Stimulated activated CD8-positive, alpha-beta memory T cell treated with anti-CD3 and anti-CD28 coated beads, Interleukin-15, amount 100 ng/mL, for 4 hours (primary cell): ENCODE measurements around the gene ASPA.
"Not testable (repeated sequence)": the region's sequence is repeated elsewhere in the genome, so short reads cannot be mapped to it uniquely, and the experiment has no call there.

ENCODE experiments used
- DNase-seq, 2 donors: peaks; one replicate each; pipeline ENCODE4 v3.0.0-alpha.2; 2020; ENCODE audit warnings: low read depth in 2 of 2

ASPA gene

DNA sequence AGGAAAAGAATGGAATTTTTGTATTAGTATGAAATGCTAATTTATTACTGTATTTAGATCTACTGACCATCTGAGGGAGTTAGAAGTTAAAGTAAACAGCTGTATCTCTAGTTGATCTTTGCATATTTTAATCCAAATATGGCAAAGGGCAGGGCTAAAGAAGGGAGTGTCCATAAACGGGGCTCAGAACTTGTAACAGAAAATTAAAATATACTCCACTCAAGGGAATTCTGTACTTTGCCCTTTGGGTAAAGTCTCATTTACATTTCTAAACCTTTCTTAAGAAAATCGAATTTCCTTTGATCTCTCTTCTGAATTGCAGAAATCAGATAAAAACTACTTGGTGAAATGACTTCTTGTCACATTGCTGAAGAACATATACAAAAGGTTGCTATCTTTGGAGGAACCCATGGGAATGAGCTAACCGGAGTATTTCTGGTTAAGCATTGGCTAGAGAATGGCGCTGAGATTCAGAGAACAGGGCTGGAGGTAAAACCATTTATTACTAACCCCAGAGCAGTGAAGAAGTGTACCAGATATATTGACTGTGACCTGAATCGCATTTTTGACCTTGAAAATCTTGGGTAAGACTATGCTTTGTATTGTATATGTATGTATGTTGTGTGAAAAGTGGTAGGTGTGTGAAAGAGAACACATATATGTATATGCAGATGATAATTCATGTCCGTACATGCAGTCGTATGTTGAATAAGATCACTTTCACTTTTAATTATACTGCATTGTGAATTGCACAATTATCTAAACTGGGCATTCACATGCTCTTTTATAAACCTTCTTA lies at the start of gene ASPA:
Gene ASPA (plus strand): TSS at position 186 of the 799 bp plus-strand sequence. CDS start 163 bp downstream, at position 349.
- DNase-seq, result no peak

DNA sequence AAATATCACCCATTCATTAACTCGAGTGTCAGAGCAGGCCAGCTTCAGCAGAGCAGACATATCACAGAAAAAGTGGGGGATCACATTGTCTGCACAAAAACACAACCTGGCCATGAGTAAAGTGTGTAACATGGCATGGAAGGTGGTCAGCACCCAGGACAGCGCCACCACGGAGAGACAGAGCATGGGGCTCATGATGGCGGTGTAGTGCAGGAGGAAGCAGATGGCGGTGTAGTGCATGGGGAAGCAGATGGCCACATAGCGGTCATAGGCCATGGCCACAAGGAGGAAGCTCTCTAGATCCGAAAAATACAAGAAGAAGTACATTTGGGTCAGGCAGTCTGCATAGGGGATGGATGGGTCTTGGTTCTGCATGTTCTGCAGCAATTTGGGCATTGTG lies 42.6 kb upstream of the ASPA start:
- DNase-seq, result not testable (repeated sequence)

DNA sequence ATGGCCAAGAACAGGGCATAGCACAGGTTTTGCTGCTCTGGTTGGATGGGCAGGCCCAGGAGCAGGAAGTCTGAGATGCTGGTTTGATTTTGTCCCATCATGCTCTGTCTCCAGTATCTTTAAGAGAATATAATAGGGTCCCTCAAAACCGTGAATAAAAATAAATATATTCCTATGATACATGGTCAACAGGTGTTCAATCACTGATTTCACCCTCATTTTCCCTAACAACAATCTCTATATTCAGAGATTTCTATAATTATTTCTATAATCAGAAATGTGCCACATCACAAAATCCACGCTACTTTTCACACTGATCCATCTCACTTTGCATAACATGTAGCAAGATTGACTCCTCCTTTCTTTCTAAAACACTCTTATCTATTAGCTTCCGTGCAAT lies 42.1 kb upstream of the ASPA start, which contains the start of gene OR1E2:
Gene OR1E2 (minus strand): TSS at position 101 of the 400 bp plus-strand sequence. CDS start 0 bp downstream, at position 101.
- DNase-seq, result no peak

DNA sequence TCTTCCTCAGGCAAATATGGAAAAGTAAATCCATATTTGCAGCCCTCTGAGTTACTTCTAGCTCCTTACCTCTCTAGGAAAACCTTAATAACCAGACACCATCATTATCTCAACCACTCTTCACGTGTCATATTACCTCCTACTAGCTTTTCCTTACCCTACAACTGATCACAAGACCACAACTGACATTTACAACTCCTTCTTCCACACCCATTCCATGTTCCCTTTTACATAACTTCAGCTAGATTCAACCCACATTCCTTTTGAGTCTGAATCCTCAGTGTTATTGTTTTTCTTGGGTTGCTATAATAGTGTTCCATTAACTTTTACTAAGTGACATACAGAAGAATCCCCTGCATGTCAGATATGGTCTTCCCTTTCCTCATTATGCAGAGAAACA lies 37.4 kb upstream of the ASPA start:
- DNase-seq, result no peak

DNA sequence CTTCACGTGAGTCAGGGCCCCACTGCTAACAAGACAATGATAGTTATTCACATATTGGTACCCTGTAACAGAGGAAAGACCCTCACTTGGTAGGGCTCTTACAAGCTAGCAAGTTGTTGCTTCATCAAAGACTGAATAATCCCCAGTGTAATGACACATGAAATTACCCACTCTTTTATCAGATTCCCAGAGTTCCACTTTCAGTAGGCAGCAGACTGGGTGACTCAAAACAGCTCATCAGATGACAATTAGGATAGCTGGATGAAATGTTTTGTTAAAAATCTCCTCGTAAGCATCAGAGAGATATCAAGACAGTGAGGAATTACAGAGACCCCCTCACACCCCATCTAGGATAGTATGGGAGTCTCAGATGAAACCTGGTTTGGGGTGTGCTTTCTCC lies 35.3 kb upstream of the ASPA start:
- no peak for DNase-seq

DNA sequence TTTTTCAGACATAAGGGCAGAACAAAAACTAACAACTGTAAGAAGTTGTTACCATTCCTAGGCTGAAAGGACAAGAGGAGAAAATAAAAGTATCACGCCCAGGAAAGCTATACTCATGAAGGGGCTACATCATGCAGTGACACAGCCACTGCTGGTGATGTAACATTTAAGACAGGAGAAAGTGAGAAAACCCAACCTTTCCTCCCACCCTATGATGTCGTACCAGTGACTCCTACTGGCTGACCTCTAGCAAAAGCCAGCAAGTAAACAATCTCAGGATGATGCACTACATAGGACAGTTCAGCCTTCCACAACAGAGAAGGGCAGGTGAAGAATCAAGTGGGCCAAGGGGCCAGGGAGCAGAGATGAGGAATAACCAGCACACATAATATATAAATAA lies 28.2 kb upstream of the ASPA start:
- no peak for DNase-seq

DNA sequence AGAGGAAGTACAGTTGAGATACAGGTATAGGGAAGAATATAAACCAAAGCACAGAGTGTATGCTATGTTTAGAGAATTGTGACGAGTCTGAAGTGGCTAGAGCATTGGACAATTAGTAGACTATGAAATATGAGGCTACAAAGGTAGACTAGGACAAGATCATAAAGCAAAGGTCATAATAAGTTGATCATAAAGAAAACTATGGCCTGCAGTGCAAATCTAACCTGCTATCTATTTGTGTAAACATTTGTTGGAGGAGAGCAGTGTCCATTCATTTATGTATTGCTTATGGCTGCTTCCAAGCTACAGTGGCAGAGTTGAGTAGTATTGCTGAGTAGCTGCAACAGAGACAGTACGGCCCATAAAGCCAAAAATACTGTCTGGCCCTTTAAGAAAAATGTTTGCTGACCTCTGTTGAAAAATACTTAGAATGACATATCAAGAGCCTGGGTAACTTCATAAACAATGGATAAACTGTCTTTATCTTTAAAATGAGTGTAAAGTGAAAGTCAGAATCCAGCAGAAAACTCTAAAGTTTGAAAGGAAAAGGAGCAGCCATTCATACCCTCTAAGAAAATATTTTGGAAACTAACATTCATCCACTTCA lies 27.6 kb upstream of the ASPA start:
- no peak for DNase-seq

DNA sequence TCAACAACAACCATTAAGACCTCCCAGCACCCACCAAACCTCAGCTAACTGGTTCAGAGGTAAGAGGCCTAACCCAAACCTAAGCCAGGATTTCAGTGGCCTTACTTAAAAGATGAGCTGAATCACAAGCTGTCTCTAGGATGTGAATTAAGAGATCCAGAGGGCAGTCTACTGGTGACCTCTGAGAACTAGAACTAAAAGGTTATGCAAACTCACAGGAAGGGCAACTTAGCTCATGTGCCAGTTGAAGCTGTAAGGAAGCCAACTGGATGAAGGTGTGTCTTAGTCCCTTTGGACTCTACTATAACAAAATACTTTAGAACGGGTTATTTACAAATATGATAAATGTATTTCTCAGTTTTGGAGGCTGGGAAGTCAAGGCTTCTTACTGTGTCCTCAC lies 9.4 kb upstream of the ASPA start:
- DNase-seq, result not testable (repeated sequence)

DNA sequence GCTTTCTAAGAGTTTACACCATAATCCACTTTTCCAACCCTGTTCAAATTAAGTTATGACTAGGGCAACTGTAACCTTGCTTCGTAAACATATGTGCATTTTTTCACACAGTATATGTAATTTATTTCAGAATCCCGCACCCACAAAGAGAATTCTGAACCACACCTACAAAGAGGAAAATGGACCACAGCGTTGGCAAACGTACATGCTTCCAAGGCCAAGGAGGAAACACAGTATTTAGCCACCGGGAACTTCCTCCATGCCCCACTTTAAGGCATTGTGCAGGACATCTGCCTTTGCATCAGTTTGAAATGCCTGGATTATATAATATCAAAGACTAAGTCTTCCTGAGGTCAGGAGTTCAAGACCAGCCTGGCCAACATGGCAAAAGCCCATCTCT lies 6.3 kb upstream of the ASPA start:
- DNase-seq, result no peak

DNA sequence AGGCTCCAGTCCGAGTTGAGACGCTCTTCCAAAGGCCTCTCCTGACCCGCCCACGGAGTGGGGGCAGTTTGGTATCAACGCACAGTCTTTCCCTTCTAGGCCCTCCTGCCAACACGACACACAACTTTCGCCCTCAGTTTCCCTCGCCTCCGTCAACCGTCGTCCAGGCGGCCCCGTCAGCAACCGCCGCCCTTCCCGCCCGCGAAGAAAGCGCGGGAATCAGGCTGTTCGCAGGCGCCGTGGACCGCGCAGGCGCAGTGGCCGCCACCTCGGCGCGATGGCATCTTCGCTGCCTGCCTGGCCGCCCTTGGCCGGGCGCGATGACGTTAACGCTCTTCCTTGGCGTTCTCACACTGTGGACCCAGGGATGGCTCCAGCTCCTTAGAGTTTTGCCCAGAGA lies 4.2 kb upstream of the ASPA start, which contains the start of gene SPATA22:
Gene SPATA22 (minus strand): TSS at position 221 of the 400 bp plus-strand sequence. CDS start 2,494 bp downstream, outside the sequence.
- no peak for DNase-seq

DNA sequence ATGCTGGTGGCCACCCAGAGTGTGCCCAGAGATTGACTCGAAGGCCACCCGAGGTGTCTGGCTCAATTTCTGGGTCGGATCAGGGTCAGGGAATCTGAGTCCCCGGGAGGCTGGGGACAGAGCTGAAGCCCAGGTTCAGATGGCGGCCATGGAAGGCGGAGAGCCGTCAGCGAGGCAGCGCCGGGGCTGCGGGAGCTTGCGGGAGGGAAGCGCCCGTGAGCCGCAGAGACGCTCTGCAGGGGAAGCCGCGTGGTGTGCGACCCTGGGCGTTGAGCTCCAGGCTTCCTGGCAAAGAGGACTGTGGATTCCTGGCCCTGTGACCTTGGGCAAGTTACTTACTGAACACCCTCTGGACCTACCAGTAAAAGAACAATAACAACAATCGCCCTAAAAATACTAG lies 3.7 kb upstream of the ASPA start:
- DNase-seq, result no peak

DNA sequence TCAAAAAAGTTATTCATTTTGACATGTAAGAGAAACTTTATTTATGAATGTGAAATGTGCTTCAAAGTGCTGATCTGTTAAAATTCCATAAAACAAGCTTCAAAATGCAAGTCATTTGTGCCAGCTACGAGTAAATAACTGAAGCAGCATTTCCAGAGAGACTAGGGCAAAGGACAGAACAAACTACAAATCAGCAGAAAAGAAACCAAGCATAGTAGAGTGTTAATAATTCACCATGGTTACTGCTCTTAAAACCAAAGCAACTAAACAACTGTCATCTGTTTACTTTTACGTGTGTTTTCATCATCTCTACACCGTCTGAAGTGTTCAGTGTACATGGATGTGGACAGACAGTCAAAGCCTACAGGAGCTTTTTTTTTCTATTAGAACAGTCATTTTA lies 1.6 kb upstream of the ASPA start:
- DNase-seq, result no peak

DNA sequence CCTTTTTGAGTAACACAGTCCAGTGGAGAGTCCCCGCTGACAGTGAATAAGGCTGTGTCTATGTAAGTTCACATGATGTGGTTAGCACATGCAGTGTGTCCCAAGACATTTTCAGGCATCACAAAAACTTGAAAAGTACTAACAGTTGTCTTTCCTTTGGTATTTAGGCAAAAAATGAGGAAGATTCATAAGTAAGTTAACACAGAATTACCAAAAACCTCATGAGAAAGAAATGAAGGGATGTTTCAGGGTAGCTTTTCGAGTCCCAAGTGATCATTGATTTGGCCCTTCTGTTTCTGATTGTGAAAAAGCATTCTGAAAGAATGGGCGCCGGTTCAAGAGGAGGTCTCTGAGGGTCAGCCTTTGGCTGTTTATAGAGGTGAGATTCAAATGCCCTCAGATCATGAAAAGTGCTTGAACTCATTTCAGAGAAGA lies 529 bp upstream of the ASPA start:
- no peak for DNase-seq

DNA sequence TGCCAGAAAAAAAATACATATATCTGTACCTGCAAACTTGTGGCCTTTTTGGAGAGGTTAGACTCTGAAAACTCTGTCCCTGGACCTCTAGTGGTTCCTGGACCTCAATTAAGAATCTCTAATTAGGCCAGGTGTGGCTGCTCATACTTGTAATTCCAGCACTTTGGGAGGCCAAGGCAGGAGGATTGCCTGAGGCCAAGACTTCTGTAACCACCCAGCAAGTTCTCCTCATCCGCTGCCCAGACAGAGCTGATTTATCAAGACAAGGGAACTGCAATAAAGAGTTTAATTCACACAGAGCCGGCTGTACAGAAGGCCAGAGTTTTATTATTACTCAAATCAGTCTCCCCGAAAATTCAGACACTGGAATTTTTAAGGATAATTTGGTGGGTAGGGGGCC lies 4.2 kb downstream of the ASPA start:
- no peak for DNase-seq

DNA sequence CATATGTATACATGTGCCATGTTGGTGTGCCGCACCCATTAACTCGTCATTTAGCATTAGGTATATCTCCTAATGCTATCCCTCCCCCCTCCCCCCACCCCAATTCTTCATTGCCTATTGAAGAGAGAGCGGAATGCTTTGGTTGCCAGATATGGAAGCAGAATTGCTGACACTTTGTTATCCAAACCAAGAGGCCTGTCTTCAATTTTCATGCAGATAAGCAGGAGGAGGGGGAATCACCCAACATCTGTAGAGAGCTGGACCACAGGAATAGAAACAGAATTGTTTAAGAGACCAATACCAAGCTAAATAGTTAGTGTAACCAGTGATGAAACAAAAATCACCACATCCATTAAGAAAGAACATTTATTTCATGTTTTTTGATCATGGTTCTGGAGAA lies 7.1 kb downstream of the ASPA start:
- DNase-seq, result no peak

DNA sequence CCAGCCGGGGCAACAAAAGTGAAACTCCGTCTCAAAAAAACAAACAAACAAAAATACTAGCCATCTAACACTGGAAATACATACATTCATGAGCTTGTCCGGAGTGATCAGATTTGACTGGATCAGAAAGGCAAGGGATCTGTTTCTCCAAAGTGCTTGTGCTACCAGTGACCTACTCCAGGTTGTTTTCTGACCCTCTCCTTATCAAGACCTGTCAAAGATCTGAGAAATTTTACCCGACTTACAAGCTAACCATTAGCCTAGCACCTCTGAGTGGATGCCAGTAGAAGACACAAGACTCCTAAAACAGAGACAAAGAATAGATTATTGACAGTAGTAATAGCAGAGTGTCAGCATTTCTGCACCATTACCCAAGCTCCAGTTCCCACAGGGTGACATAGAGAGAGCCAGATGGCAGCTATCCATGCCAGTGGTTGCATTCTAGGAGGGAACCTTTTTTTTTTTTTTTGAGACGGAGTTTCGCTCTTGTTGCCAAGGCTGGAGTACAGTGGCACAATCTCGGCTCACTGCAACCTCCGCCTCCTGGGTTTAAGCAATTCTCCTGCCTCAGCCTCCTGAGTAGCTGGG lies 9.8 kb downstream of the ASPA start:
- no peak for DNase-seq

DNA sequence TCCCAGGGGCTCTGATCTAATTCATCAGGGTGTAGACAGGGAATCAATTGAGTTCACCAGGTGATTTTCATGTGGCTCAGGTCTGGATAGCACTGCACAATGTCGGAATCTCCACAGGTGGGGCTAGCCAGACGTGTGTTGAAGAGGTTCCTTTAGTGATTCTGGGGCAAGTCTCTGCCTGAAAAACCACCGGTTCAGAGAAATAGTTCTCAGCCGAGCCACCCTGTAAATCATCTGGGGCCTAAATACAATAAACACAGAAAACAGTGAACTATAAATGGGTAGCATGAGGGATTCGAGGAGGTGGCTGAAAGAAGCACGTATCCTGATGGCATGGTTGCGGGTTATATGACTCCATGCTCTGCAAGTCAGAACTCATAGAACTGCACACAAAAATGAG lies 21.3 kb downstream of the ASPA start:
- no peak for DNase-seq

DNA sequence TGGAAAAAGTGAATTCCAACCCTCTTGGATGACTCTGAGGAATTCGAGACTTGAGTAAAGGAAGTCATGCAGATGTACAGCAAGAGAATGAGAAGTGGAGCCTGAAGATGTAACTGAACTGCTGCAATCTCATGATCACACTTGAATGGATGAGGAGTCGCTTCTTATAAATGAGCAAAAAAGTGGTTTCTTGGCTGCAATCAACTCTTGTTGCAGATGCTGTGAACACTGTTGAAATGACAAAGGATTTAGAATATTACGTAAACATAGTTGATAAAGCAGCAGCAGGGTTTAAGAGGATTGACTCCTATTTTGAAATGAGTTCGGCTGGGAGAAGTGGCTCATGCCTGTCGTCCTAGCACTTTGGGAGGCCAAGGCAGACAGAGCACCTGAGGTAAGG lies 25.5 kb downstream of the ASPA start:
- no peak for DNase-seq

DNA sequence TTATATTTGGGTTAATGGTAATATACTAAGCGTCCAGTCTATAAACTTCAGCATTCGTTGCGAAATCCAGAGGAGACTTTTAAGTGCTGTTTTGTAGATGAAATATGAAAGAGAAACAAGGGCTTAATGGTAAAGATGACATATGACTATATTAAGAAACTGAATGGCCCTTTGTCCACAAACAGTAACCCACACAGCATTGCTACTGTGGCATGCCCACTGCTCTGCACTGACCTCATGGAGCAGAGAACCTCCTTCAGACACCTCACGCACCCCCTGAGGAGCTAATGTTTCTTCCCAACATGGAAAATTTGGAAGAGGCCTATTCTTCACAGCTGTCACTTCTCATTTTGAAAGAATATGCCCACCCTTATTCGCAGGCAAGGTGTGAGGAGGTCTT lies 26.7 kb downstream of the ASPA start:
- no peak for DNase-seq

DNA sequence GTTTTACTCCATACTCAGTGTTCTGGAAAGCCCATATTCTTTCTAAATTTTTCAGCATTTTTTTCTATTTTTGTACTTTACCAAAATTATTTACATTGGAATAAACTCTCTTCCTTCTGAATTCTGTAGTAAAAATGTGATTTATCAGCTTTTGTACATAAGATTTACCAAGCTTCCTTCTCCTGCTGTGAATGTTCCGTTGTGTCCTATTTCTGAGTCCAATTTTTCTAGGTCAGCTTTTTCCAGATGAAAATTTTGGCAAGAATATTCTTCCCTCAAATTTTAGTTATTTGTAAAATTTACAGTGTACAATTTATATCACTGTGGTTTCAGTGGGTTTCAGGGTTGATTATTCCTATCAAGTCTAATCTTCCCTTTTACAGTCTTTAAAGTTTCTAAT lies 27.5 kb downstream of the ASPA start:
- DNase-seq, result no peak

DNA sequence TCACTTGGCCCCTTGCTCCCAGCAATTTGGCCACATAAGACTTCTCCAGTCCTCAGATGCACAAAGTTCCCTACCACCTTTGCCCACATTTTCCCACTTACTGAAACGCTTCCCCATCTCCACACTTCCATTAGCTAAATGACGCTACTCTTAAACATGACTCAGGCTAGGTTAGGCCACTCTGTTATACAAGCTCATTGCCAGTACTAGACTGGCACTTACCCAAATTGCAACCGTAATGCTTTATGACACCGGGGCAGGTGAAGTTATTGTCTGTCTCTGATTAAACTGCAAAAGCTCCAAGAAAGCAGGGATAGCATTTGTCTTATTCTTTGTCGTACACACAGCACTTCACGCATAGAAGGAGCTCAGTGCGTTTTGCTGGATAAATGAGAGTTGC lies 29.2 kb downstream of the ASPA start:
- no peak for DNase-seq

DNA sequence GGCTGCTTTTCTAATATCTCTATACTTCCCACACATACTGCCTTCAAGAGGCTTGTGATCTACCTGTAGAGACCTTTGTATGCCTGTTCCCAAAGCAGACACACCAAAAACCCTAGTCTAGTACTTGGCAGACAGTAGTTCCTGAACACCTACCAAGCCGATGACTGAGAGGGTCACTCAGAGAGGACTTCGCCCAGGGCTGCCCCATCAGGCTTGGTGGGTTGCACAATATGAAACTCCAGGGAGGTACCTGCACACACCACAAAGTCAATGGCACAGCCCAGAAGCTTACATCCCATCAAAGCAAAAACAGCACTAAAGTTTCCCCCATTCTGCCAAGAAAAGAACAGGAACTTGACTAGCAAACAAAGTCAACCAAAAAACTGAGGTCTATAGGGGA lies 30.3 kb downstream of the ASPA start:
- DNase-seq, result no peak

DNA sequence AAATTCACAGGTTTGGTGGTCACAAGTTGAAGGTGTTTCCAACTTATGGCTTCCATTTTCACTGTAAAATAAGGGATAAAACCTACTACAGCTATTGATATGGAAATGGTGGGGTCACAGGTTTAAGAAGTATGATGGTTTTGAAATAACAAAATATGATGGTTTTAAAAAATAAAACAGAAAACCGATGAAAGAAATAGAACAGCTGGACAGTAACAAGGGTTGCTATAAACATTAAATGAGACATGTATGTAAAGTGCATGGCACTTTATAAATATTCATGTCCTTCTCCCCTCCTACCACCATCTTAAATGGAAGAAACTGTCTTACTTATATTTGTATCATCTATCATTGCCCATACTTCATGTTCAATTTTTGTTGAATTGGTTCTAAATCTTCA lies 31.3 kb downstream of the ASPA start:
- DNase-seq, result no peak
